Suppressor macrophage treated with lipopolysaccharide for 4 hours (primary cell): ENCODE measurements around the gene ATP8B1.

Experiments
- DNase-seq: peaks from one replicate; pipeline ENCODE4 v3.0.0-alpha.2; 2020

The ATP8B1 gene

DNA sequence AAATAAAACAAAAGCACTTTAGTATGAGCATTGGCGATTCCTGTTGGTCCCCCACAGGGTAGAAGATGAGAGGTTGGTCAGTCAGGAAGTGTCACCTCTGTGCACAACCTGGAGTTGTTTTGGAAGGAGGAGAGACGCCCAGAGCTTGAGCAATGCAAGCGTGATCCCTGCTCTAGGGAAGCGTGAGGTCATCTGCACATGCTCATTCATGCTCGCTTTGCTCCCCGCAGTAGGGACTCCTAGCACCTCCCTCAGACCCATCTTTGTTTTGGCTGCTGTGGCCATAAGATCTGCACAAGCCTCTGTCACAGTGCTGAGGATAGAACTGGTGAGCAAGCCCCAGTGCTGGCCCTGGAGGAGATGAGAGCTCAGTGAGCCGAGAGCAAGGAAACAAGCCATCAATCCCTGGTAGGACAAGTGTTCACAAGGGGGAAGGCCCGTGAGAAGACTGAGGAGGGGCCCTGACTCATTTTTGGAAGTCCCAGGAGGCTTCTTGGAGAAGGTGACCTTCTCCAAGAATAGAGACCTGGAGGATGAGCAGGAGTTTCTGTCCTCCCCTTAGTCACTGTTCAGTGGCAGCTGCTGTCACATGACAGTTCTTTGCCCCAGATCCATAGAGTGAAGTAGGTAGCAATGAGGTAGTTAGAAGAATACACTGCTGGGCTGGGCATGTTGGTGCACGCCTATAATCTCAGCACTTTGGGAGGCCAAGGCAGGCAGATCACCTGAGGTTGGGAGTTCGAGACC lies 13.3 kb upstream of the ATP8B1 start:
- peak; percentile 11 for DNase-seq

DNA sequence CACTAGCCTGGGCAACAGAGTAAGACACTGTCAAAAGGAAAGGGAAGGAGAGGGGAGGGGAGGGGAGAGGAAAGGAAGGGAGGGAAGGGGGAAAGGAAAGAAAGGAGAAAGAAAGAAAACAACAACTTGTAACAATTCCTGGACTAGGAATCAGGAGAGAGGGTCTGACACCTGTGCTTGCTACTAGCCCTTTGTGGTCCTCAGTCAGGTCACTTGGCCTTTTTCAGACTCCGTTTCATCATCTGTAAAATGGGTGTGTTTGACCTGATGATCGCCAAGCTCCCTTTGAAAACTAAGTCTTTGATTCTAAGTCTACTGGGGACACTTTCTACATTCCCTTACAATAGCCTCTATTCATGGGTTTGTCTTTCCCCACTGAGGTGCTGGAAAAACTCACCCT lies 11.4 kb upstream of the ATP8B1 start:
- no peak for DNase-seq

GRCh38 chr18:57813245-57813644 lies 10.1 kb upstream of the ATP8B1 start:
- DNase-seq = no peak

- DNase-seq = no peak
Measured at GRCh38 chr18:57812126-57812477, 9.0 kb upstream of the ATP8B1 start.

DNA sequence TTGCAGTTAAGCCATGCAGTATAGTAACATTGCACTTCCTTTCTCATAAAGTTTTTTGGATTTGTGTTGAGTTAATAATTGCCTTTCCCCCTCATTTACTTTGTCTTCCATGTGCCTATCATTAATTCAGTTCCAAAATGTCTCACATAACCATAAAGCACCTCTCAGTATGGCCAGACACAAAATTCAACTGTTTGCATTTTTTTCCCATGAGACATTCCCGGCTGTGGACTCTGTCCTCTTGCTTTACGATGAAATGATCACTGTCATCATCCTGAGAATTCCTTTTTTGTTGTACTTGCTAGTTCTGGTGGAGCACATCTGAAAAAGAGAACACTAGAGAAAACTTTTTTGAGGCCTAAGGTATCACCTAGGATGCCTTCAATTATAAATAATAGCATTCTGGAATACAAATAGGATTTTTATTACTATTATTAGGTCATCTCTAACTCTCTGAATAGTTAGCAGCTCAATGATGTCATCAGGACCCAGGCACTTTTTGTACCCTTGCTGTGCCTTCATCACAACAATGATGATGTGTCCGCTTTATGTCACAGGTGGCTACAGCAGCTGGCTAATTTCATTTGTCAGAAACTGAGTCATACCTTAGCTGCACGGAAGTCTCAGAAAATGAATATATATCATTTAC lies 8.5 kb upstream of the ATP8B1 start:
- no peak for DNase-seq

- DNase-seq = no peak
Measured at GRCh38 chr18:57809190-57809589, 6.1 kb upstream of the ATP8B1 start.

GRCh38 chr18:57807336-57808117 lies 4.4 kb upstream of the ATP8B1 start:
- DNase-seq = no peak

- no peak for DNase-seq
Measured at GRCh38 chr18:57806978-57807285, 3.8 kb upstream of the ATP8B1 start.

- DNase-seq = peak; percentile 41
Measured at GRCh38 chr18:57806201-57806977, 3.3 kb upstream of the ATP8B1 start.

DNA sequence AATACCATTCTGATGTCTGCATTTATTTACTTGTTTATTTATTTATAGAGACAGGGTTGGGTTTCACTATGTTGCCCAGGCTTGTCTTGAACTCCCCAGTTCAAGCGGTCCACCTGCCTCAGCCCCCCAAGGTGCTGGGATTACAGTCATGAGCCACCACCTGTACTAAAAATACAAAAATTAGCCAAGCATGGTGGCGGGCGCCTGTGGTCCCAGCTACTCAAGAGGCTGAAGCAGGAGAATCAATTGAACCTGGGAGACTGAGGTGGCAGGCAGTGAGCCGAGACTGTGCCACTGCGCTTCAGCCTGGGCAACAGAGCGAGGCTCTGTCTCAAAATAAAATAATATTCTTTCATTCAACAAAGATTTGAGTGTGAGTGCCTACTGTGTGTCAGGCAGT lies 2.0 kb upstream of the ATP8B1 start:
- DNase-seq = no peak

DNA sequence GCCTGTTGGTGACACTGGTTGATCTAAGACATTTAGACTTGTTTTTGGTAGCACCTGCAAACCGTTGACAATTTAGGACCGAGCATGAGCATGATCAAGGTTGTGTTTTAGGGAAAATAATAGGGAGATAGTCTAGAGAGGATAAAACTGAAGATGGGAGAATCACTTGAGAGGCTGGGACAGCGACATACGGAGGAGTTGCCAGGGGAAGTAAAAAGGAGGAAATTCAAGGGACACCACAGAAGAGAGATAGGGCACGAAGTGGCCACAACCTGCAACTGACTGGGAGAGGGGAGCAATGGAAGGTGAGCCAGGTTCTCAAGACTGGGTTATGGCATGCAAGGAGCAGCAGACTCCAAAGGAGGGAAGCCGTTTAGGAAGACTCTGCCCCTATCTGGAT lies 1.4 kb upstream of the ATP8B1 start:
- no peak for DNase-seq

- DNase-seq = no peak
Measured at GRCh38 chr18:57802213-57803102, 657 bp downstream of the ATP8B1 start.

GRCh38 chr18:57801761-57802212 lies 1.3 kb downstream of the ATP8B1 start:
- no peak for DNase-seq

DNA sequence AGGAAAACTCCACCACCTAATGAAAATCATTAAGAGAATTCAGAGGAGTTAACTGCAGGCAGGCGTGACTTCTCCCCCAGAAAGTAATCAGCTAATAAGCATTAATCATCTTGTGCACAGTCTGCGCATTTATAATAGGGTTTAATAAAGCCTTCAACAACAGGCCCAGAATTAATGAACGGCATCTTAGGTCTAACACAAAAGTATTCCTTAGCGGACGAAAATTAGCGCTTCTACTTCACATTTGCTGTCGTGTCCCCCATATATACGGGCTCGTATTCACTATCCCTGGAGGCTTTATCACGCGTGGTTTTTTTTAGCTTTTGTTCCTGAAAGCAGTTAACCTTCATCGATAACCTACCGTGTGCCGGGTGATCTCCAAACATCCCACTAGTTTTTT lies 1.8 kb downstream of the ATP8B1 start:
- no peak for DNase-seq

GRCh38 chr18:57798713-57799373 lies 4.3 kb downstream of the ATP8B1 start:
- DNase-seq = no peak

DNA sequence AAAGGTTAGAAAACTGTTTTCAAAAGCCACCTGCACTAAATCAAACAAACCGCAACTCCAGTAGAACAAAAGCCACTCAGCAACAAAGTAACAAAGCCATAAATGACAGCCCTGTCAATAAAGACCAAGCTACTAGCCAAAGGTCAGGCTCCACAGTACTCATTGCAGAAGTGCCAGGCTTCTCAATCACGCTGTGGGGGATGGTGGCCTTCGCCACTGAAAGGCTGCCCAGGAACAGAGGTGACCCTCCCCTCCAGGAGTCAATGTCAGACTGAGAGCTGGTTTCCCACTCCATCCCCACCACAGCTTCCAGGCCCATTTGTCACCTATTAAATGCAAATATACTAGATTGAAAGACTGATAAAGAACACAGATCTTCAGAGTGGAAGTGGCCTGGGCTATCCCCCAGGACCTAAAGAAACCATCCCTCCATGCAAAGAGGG lies 5.9 kb downstream of the ATP8B1 start:
- DNase-seq = no peak

- no peak for DNase-seq
Measured at GRCh38 chr18:57794951-57795728, 8.0 kb downstream of the ATP8B1 start.

DNA sequence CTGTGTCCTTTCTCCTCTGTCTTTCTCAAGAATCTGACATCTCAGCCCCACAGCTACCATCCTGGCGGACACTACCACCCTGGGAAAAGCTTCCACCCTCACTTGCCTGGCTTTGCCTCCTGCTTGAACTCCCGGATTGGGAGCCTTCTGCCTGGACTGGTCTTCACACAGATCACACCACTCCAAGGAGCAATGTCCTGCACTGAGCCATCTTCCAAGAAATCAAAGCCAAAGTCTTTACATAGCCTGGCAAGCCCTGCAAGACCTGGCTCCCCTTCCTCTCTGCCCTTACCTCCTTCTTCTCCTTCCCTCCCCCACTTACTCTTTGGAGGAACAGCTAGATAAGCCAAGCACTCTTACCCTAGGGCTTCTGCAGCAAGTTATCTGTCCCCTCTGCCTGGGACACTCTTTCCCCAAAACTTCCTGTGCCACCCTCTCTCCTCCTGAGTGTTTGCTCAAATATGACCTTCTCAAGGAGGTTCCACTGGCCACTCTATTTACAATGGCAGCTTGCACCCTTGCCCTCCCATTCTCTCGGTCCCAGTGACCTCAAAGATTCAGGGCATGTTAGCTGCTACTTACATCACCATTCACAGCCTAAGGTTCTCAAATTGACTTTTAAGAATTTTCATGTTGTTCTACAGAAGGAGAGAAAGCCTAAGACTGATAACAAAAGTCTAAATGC lies 9.7 kb downstream of the ATP8B1 start:
- DNase-seq = no peak

GRCh38 chr18:57792631-57793301 lies 10.3 kb downstream of the ATP8B1 start:
- DNase-seq = no peak

- DNase-seq = no peak
Measured at GRCh38 chr18:57791911-57792310, 11.2 kb downstream of the ATP8B1 start.
